Suprapubic skin (tissue), 4 donors: ENCODE measurements around the gene ALDH3B2.

ENCODE experiments used
- EP300 ChIP-seq: sonication (generic); formaldehyde crosslinking; IDR thresholded peaks from one replicate; pipeline ENCODE4 v1.6.1; 2017; ENCODE audit warnings: antibody characterized with exemption
- POLR2A ChIP-seq, 2 donors: fragments of 450-650 bp; IDR thresholded peaks; one replicate each; pipeline ENCODE4 v1.6.1; 2017; ENCODE audit warnings: antibody characterized with exemption in 2 of 2, mild to moderate bottlenecking in 2 of 2, moderate library complexity in 2 of 2
- POLR2AphosphoS5 ChIP-seq, 3 donors: sonication (generic); formaldehyde crosslinking; IDR thresholded peaks; one replicate each; pipeline ENCODE4 v1.6.1; 2017; ENCODE audit warnings: antibody characterized with exemption in 3 of 3
- TF ChIP-seq, protein P1 (sequence below), 2 donors: fragments of 200-600 bp in 1 of 2; fragments of 450-650 bp in 1 of 2; sonication (generic) in 1 of 2; IDR thresholded peaks; one replicate each; pipeline ENCODE4 v1.5.1; 2016 to 2019; ENCODE audit warnings: antibody characterized with exemption in 2 of 2, mild to moderate bottlenecking in 1 of 2, moderate library complexity in 1 of 2

DNA sequence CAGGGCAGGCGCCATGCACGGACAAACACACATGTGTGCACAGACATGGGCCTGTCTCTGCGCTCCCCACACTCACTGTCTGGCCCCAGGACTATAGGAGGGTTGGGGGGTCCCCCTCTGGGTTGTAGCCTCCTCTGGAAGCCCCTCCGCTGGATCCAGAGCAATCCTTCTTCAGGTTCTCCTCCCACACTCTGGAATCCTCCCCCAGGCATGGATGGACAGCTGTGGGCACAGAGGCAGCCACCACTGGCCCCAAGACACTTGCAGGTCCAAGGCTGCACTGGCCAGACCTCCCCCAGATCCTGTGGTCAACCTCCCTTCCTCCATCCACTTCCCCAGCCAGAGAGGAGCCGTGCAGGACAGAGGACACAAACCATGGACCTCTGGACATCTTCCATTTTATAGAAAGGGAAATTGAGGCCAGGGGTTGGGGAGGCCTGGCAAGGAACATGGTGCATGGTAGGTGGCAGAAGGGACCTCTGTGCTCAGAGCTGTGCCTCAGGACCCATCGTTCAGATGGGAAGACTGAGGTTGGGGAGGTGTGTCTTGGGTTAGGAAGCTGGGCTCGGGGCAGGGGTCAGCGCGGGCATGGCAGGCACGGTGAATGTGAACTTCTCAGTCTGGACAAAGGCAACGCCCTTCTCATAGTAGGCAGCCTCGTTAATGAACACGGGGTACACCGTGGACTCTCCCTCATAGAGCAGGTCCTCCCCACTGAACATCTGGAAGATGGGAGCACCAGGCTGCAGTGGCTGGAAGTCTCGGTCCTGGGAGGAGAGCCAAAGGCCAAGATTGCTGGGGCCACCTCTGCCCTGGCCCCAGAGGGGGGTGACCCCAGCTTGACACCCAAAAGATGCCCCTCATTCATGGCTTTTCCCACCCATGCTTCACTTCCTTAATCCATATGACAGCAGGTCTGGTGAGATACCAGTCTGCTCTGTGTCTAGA lies 32.0 kb downstream of the ALDH3B2 start:
- TF ChIP-seq, protein P1, sequence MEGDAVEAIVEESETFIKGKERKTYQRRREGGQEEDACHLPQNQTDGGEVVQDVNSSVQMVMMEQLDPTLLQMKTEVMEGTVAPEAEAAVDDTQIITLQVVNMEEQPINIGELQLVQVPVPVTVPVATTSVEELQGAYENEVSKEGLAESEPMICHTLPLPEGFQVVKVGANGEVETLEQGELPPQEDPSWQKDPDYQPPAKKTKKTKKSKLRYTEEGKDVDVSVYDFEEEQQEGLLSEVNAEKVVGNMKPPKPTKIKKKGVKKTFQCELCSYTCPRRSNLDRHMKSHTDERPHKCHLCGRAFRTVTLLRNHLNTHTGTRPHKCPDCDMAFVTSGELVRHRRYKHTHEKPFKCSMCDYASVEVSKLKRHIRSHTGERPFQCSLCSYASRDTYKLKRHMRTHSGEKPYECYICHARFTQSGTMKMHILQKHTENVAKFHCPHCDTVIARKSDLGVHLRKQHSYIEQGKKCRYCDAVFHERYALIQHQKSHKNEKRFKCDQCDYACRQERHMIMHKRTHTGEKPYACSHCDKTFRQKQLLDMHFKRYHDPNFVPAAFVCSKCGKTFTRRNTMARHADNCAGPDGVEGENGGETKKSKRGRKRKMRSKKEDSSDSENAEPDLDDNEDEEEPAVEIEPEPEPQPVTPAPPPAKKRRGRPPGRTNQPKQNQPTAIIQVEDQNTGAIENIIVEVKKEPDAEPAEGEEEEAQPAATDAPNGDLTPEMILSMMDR (IDR thresholded peaks at IDR 0.05) = no peak
- TF ChIP-seq POLR2AphosphoS5 (IDR thresholded peaks at IDR 0.05) (no peak), POLR2A (IDR thresholded peaks at IDR 0.05) (no peak), EP300 (no peak)
